Ecto neural progenitor cell (in vitro differentiated cells): ENCODE data around the gene SS18L1.
"Not testable (repeated sequence)": the region's sequence is repeated elsewhere in the genome, so short reads cannot be mapped to it uniquely, and the experiment has no call there.

Experiments used
- DNase-seq: peaks from one replicate; pipeline ENCODE4 v3.0.0-alpha.2; 2018; ENCODE audit warnings: low spot score

SS18L1 gene

GRCh38 chr20:62137092-62137384 lies 6.5 kb upstream of the SS18L1 start:
- DNase-seq: no peak

GRCh38 chr20:62137478-62138203 lies 5.9 kb upstream of the SS18L1 start:
- DNase-seq: no peak

DNA sequence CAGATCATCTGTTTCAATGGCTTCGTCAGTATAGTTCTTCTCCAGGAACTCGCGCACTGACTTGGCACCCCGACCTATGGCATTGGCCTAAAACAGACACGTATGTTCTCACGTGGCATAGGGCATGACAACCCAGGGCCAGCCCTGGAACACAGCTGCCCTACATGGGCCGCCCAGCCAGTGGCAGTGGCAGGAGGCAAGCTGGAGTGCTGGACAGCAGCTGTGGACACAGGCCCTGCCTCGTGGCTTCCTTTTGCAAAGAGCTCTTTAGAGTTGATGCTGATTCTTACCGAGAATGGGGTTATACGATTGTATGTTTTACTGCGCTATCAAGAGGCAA lies 5.4 kb upstream of the SS18L1 start:
- no peak for DNase-seq

GRCh38 chr20:62138912-62139311 lies 4.7 kb upstream of the SS18L1 start:
- no peak for DNase-seq

DNA sequence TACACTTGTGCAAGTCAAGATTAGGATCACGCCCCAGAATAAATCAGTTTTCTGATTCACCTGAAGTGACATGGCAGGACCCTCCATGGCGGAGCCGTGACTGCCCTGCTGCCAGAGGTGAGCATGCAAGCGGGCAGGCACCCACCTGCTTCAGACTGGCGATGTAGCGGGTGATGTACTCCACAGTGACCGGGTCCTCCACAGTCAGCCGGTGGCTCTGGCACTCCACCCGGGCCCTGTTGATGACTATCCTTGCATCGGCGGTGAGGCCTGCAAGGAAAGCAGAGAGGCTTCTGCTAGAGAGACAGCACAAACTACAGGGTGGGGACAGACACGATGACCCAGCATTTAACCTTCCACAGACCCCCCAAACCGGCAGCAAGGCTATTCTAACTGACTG lies 3.9 kb upstream of the SS18L1 start:
- no peak for DNase-seq

DNA sequence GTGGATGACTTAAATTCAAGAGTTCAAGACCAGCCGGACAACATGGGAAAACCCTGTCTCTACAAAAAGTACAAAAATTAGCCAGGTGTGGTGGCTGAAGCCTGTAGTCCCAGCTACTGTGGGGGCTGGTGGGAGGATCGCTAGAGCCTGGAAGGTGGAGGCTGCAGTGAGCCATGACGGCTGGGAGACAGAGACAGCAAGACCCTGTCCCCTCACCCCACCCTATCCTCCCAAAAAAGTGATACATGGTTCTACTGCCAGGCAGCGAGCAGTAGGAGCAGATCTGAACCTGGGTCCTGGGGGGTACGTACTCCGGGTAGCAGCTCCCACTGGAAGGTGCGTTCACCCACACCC lies 2.5 kb upstream of the SS18L1 start:
- DNase-seq: no peak

GRCh38 chr20:62141397-62142251 lies 1.9 kb upstream of the SS18L1 start:
- no peak for DNase-seq

DNA sequence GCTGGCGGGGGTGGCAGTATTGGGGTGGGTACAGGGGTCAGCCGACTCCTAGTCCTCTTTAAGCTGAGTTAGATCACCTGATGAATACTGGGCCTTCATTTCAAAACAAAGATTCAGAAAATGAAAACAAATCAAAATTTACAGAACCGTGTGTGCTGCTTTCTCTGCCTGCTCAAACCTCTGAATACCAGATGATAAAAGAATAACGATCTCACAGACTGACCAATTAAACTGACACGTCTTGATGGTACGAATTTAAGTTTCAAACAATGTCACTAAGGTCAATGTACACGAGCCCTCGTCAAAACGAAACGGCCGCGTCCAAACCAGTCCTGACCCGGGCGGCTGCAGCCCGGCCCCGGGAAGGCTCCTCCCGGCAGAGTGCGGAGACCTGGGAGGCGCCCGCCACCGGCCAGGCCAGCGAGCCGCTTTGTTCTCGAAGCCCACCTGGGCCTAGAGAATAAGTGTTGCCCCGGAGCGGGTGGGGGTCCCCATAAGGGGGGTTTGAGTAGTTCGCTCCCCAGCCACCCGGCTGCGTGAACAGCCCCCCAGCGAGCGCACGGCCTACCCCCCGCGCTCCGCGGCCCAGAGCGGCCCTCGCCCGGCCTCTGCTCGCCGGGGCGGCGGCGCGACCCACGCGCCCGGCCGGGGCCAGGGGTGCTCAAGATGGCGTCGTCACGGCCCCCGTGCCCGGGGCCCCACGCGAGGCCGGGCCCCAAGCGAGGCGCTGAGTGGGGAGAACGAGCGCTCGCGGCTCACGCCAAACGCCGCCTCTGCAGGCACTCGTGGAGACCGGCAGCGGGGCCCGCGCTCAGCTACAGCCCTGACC lies 1.1 kb upstream of the SS18L1 start:
- peak; percentile 65 for DNase-seq

DNA sequence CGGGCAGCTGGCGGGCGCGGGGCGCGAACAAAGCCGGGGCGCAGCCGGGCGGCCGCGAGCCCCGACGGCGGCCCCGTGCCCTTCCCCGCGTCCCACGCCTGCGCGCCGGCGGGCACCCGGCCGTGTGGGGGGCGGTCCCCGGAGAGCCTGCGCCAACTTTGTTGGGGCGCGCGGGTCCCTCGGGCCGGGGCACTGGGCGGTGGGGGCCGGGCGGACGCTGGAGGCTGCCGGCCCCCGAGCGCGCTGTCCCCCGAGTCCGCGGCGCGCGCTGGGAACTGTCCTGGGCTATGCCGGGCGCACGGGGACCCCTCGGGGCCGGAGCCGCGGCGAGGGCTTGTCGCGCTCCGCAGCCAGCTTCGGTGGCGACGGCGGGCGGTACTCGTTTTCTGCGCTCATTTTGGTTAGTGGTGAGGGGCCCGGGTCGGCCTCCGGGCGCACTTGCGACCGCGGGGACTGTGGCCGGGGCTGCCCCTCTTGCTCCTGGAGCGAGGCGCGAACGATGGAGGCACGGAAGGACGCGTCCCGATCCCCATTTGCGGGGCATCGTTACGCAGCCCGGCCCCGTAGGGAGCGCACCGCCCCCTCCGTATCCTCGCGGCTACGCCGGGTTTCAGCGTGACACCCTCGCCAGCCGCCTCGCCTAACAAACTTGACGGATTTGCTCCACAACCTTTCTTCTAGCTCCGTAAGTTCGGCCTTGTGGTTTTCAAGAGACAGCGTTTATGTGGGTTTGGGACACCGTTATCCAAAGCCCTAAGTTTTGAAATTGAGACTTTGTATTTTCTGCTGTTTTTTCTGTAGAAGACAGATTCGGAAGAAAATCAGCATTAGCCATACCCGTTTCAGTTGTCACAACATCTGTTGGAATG lies 622 bp downstream of the SS18L1 start:
- peak; percentile 66 for DNase-seq

- DNase-seq: no peak
These were observed 2.1 kb downstream of the SS18L1 start for GRCh38 chr20:62145688-62146018.

DNA sequence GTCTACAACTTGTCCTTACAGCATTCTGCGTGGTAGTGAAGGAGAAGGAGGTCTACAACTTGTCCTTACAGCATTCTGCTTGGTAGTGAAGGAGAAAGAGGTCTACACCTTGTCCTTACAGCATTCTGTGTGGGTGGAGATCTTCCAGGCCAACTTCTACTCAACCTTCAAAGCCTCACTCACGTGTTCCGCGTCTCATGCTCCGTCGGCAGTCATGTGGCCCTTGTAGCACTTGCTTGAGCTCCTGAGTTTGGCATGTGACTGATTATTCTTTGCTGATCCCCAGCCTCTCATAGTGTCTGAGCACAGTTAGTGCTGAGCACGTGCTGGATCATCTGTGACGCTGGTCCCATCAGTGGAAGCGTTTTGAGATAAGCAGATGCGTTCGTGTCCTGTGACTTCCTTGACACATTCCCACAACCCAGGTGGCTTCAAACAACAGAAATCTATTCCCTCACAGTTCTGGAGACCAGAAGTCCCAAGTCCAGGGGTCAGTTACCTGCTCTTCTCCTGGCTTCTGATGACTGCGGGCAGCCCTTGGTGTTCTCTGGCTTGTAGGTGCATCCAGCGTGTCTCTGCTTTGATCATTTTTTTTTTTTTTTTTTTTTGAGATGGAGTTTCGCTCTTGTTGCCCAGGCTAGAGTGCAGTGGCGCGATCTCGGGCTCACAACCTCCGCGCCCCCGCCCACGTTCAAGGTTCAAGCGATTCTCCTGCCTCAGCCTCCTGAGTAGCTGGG lies 2.6 kb downstream of the SS18L1 start:
- DNase-seq: no peak

DNA sequence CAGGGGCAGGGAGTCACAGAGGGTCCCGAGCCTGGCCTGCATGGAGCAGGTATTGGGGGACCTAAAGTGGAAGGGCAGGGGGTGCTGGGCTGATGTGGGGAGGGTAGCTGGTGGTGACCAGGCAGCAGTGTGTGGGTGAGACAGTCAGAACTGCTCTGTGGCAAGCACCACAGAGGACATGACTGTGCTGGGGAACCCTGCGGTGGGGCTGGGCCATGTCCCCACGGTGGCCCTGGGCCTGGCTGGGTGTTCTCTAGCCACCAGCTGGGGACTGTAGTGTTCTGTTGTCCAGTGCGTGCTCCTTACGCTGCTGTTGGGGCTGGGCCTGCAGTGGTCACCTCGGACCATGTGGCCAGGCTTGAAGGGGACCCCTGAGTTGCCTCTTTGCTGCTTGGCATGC lies 3.6 kb downstream of the SS18L1 start:
- no peak for DNase-seq

DNA sequence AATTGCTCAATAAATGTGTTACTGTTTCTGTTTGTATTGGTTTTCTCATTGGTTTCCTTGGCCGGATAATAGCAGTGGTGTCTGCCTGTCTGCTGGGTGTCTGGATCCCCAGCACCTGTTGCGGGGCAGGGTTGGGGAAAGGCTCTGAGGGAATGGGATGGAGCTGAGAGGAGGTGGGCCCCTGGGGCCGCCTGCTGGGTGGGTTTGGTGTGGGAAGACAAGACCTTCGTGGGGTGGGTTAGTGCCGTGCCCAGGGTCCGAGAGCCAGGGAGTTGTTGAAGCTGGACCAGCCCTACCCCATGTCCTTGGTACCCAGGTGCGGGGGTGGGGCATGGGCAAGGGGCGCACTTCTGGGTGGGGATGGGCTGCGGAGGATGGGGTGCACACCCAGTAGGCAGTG lies 4.0 kb downstream of the SS18L1 start:
- no peak for DNase-seq

DNA sequence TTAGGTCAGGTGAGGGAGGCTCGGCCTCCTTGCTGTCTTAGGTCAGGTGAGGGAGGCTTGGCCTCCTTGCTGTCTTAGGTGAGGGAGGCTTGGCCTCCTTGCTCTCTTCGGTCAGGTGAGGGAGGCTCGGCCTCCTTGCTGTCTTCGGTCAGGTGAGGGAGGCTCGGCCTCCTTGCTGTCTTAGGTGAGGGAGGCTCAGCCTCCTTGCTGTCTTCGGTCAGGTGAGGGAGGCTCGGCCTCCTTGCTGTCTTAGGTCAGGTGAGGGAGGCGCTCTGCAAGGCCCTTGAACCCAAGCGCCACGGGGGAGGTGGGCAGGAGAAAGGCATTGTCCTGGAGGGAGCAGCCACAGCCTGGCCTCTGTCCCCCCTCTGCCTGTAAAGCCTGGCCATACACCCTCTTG lies 4.8 kb downstream of the SS18L1 start:
- DNase-seq: not testable (repeated sequence)

GRCh38 chr20:62148908-62149314 lies 5.3 kb downstream of the SS18L1 start:
- no peak for DNase-seq

DNA sequence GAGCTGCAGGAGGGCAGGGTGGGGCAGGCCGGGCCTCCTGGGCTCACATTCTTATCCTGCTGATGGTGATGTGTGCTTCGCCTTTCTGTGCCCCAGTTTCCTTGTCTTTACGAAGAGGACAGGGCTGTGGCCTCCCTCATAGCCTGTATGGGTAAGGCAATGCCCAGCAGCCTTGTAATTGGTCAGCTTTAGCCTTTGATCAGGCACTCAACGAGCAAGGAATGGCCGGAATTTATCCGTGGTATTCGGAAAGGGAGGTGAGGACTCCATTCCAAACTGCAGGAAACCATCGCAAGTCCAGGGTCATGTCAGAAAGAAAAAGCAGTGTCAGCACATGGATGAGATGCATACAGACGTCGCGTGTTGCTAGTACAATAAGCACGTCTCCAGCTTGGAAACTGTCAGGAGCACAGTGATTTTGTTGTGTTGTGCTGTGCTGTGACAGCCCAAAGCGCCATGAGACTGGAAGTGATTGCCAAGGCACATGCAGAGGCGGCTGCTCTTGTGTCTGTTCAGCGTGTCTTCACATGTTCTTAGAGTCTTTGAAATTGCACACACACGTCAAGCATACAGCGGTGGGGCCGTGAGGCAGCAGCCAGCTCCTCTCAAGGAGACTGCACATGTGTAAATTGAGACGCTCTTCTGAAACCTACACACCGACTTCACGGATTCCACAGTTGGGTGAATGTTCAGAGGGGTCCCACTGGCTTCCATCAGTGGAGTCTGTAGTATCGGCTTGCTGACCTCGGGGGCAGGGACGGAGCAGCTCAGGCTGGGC lies 6.2 kb downstream of the SS18L1 start:
- DNase-seq: no peak

DNA sequence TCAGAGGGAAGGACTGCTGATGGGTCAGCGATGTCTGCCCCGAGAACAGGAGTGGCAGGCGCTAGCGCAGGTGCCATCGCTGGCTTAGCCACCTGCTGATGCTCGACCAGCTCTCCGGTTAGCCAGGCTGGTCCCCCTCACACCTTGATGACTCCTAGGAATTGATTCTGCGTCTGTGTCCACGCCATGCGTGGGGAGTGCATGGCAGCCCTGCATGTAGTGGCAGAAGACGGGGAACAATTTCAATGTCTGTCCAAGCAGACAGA lies 6.7 kb downstream of the SS18L1 start:
- no peak for DNase-seq

- DNase-seq: no peak
These were observed 7.7 kb downstream of the SS18L1 start for GRCh38 chr20:62151225-62151624.

DNA sequence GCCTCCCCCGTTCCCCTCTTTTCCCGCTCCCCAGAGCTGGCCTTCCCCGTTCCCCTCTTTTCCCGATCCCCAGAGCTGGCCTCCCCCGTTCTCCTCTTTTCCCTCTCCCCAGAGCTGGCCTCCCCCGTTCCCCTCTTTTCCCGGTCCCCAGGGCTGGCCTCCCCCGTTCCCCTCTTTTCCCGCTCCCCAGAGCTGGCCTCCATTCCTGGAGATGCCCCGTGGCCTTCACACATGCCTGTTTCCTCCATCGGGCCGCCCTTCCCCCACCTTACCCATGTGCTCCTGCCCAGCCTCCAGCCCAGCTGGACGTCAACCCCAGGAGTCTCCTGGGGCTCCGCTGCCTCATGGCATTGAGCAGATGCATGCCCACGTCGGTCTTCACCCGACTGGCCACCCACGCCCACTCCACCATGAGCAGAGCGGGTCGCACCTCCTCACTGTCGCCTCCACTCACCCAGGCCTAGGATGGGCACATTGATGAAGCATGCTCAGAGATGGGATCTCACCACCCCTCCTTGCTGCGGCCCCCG lies 8.3 kb downstream of the SS18L1 start:
- DNase-seq: no peak

DNA sequence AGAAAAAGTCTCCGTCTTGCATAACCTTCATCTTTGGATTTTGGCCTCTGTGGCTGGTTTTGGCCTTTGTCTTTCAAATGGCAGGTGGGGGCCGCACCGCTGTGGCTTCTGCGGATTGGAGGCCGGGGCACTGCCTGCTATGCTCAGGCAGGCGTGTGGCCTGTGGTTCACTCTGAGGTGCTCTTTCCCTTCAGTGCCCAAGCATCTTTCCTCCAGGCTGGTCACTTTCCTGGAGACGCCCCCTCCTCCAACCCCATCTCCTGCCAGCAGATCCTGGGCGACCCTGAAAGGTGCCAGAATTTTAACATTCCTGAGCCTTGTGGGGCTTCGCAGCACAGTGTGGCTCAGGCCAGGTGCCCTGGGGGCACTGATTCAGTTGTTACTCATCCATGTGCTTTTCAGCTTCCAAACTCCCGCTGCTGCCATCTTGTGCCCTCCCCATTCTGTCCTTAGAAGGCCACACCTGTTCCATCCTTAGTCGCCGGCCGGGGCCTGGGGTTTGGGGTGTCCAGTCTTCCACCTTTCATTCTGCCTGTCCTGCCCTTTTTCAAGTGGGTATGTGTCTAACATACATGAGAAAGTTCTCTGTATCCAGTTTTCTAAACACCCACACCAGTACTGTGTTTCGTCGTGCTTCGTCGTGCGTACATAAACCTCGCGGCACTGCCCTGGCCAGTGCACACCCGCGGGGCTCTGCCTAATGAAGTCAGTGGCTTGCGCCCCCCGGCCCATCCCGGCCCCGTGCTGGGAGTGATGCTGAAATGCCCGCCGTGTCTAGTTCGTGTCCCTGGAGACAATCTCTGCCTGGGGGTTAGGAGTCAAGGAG lies 12.1 kb downstream of the SS18L1 start:
- DNase-seq: no peak
